Superior temporal gyrus (tissue), 1 donor: ENCODE measurements around the gene MYO3B.

Experiments used
- DNase-seq: peaks from one replicate; pipeline ENCODE4 v3.0.0-alpha.2; 2016; ENCODE audit errors: extremely low spot score

The MYO3B gene

GRCh38 chr2:170163411-170164065 is 14.4 kb upstream of the MYO3B start:
- DNase-seq, result no peak

GRCh38 chr2:170165129-170165528 is 12.8 kb upstream of the MYO3B start:
- no peak for DNase-seq

GRCh38 chr2:170166735-170167134 is 11.2 kb upstream of the MYO3B start:
- DNase-seq, result no peak

- no peak for DNase-seq
Measured at GRCh38 chr2:170170281-170171040, 7.5 kb upstream of the MYO3B start.

GRCh38 chr2:170176212-170176611 is 1.7 kb upstream of the MYO3B start:
- no peak for DNase-seq

GRCh38 chr2:170180031-170180566 is 2.2 kb downstream of the MYO3B start:
- no peak for DNase-seq

- DNase-seq, result no peak
Measured at GRCh38 chr2:170181602-170182001, 3.7 kb downstream of the MYO3B start.

GRCh38 chr2:170185319-170185718 is 7.4 kb downstream of the MYO3B start:
- DNase-seq, result no peak

- no peak for DNase-seq
Measured at GRCh38 chr2:170189757-170190156, 11.8 kb downstream of the MYO3B start.

- DNase-seq, result no peak
Measured at GRCh38 chr2:170190172-170190571, 12.2 kb downstream of the MYO3B start.

- no peak for DNase-seq
Measured at GRCh38 chr2:170191166-170191866, 13.4 kb downstream of the MYO3B start.

GRCh38 chr2:170196963-170197362 is 19.0 kb downstream of the MYO3B start:
- DNase-seq, result no peak

- DNase-seq, result no peak
Measured at GRCh38 chr2:170201275-170201674, 23.3 kb downstream of the MYO3B start.

- DNase-seq, result no peak
Measured at GRCh38 chr2:170201734-170202393, 23.9 kb downstream of the MYO3B start.

GRCh38 chr2:170202437-170202836 is 24.5 kb downstream of the MYO3B start:
- no peak for DNase-seq

GRCh38 chr2:170204298-170204951 is 26.5 kb downstream of the MYO3B start:
- DNase-seq, result no peak

- no peak for DNase-seq
Measured at GRCh38 chr2:170206246-170206645, 28.3 kb downstream of the MYO3B start.

GRCh38 chr2:170206805-170207407 is 29.0 kb downstream of the MYO3B start:
- DNase-seq, result no peak

- no peak for DNase-seq
Measured at GRCh38 chr2:170207901-170208300, 30.0 kb downstream of the MYO3B start.

GRCh38 chr2:170208967-170209366 is 31.0 kb downstream of the MYO3B start:
- DNase-seq, result no peak
